ENCODE data around the gene SEL1L3. TPM values are rescaled to one million over a fixed set of nuclear protein-coding genes. Genes with fewer than 3 reads are reported as not detected.

SEL1L3 gene
- polyA plus RNA-seq, 1 of the 3 experiments (the other 2 are of a cell fraction), result 2.2 TPM

DNA sequence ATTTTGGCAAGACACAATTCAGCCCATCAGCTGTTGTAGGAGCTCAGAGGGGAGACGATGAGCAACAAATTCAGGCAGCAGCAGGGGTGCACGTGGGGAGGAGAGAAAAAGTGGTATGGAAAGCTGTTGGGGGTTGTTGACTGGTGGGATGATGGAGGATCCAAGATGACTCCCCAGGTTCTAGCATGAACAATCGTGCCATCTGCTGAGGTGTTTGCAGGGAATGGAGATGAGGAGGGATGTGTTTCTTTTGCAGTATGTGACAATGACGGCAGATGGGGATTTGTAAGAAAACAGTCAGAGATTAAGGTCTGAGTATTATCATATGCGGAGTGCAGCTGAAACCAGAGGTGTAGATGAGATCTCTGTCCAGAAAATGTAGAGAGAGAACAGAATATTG, 63.3 kb downstream of the SEL1L3 start (continued):
- TF ChIP-seq TAF1 (IDR thresholded peaks at IDR 0.05; ENCODE audit: borderline replicate concordance, low read depth, low read length), result no peak
- no peak for TF ChIP-seq NFIC (IDR thresholded peaks at IDR 0.05; ENCODE audit: borderline replicate concordance)
- TF ChIP-seq, protein P1, sequence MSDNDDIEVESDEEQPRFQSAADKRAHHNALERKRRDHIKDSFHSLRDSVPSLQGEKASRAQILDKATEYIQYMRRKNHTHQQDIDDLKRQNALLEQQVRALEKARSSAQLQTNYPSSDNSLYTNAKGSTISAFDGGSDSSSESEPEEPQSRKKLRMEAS (IDR thresholded peaks at IDR 0.05; ENCODE audit: low read depth), result no peak
- no peak for TF ChIP-seq ELF1 (IDR thresholded peaks at IDR 0.05)
- no peak for TF ChIP-seq TCF12 (IDR thresholded peaks at IDR 0.05)
- TF ChIP-seq RAD21 (IDR thresholded peaks at IDR 0.05; ENCODE audit: low read length), result no peak

DNA sequence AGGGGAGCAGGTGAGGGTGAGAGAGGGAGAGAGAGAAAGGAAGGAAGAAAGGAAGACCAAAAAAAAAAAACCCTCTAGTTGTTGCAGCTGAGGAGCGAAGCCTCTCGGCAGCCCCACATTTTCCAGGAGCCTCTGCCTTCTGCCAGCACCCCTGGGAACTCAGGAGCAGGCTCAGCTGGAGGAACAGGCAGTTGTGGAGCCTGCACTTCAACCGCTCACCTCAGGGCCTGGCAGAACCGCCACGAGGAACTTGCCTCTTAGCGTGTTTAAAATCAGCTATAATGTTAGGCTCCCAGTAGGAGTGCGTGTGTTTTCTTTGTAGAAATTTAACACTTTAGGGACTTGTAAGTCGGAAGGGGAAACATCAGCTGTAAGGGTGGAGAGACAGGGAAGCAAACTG, 65.7 kb downstream of the SEL1L3 start:
- Histone ChIP-seq H3K4me3 (ENCODE audit: low read depth in 2 of 2, low read length in 1 of 2) (no peak overlapping the region), H2AFZ (ENCODE audit: low read depth) (no peak overlapping the region)

More for the DNA sequence above, 65.7 kb downstream of the SEL1L3 start:
- TF ChIP-seq RCOR1 (IDR thresholded peaks at IDR 0.05; ENCODE audit: low read length) (no peak), POLR2AphosphoS5 (IDR thresholded peaks at IDR 0.05; ENCODE audit: low read depth, low read length) (no peak), FOXJ3 (CRISPR knock-in tag; IDR thresholded peaks at IDR 0.05) (no peak), SMC3 (IDR thresholded peaks at IDR 0.05; ENCODE audit: low read depth, low read length) (no peak), NRF1 (IDR thresholded peaks at IDR 0.05; ENCODE audit: low read depth, low read length) (no peak), GATA2 (CRISPR knock-in tag; IDR thresholded peaks at IDR 0.05) (no peak), EP300 (IDR thresholded peaks at IDR 0.05; ENCODE audit: borderline replicate concordance in 1 of 2, low read depth in 1 of 2, low read length in 1 of 2) (no peak), MEF2A (IDR thresholded peaks at IDR 0.05; ENCODE audit: borderline replicate concordance, low read depth) (no peak), TCF12 (IDR thresholded peaks at IDR 0.05) (no peak), RXRA (IDR thresholded peaks at IDR 0.05; ENCODE audit: borderline replicate concordance, low read depth) (no peak), TAF1 (IDR thresholded peaks at IDR 0.05; ENCODE audit: borderline replicate concordance, low read depth, low read length) (no peak)
- TF ChIP-seq, protein P2, sequence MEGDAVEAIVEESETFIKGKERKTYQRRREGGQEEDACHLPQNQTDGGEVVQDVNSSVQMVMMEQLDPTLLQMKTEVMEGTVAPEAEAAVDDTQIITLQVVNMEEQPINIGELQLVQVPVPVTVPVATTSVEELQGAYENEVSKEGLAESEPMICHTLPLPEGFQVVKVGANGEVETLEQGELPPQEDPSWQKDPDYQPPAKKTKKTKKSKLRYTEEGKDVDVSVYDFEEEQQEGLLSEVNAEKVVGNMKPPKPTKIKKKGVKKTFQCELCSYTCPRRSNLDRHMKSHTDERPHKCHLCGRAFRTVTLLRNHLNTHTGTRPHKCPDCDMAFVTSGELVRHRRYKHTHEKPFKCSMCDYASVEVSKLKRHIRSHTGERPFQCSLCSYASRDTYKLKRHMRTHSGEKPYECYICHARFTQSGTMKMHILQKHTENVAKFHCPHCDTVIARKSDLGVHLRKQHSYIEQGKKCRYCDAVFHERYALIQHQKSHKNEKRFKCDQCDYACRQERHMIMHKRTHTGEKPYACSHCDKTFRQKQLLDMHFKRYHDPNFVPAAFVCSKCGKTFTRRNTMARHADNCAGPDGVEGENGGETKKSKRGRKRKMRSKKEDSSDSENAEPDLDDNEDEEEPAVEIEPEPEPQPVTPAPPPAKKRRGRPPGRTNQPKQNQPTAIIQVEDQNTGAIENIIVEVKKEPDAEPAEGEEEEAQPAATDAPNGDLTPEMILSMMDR (IDR thresholded peaks at IDR 0.05), result no peak
- TF ChIP-seq, protein P3, sequence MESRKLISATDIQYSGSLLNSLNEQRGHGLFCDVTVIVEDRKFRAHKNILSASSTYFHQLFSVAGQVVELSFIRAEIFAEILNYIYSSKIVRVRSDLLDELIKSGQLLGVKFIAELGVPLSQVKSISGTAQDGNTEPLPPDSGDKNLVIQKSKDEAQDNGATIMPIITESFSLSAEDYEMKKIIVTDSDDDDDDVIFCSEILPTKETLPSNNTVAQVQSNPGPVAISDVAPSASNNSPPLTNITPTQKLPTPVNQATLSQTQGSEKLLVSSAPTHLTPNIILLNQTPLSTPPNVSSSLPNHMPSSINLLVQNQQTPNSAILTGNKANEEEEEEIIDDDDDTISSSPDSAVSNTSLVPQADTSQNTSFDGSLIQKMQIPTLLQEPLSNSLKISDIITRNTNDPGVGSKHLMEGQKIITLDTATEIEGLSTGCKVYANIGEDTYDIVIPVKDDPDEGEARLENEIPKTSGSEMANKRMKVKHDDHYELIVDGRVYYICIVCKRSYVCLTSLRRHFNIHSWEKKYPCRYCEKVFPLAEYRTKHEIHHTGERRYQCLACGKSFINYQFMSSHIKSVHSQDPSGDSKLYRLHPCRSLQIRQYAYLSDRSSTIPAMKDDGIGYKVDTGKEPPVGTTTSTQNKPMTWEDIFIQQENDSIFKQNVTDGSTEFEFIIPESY (IDR thresholded peaks at IDR 0.05; ENCODE audit: borderline replicate concordance, low read depth), result no peak
- TF ChIP-seq, protein P1 (IDR thresholded peaks at IDR 0.05; ENCODE audit: low read depth), result no peak
- Histone ChIP-seq H3K27ac (ENCODE audit: low read depth in 2 of 2, low read length in 1 of 2) (no peak overlapping the region), H3K4me1 (ENCODE audit: control insufficient read depth in 1 of 2, insufficient read depth in 2 of 2, low read depth in 1 of 2, low read length in 1 of 2) (peaks cover 0 to 16% of the 10 kb centered on the region in 2 experiments; a peak in 2 of 4 replicates), H3K4me2 (no peak overlapping the region), H3K9me2 (no peaks in the 10 kb centered on the region), H3F3A (replicated peaks; ENCODE audit: insufficient read depth) (no peaks in the 10 kb centered on the region), H3K27me3 (ENCODE audit: insufficient read depth) (no peaks in the 10 kb centered on the region), H4K20me1 (ENCODE audit: insufficient read depth) (no peaks in the 10 kb centered on the region), H3K79me2 (ENCODE audit: insufficient read depth) (no peaks in the 10 kb centered on the region), H3K9ac (no peak overlapping the region), H3K9me3 (no peaks in the 10 kb centered on the region), H3K36me3 (replicated peaks in 1 of 2; ENCODE audit: control insufficient read depth in 1 of 2, insufficient read depth in 2 of 2, low read length in 1 of 2) (no peaks in the 10 kb centered on the region)
- no peak for DNase-seq
- CTCF ChIA-PET, result no interaction called here
- POLR2A ChIA-PET, result no interaction called here
- 79% methylated on average over 6 of the region's 8 CpGs for WGBS (ENCODE audit: low lambda C conversion rate)
